B cell (primary cell): ENCODE results near the gene ADH4. TPM values are rescaled to one million over a fixed set of nuclear protein-coding genes. Genes with fewer than 3 reads are reported as not detected.

ENCODE experiments used
- ATAC-seq: fragments of 200-7000 bp; cut with Tn5 transposase; one replicate; pipeline ENCODE4 v1.10.0; 2021; ENCODE audit warnings: low read depth, mild to moderate bottlenecking, moderate number of reproducible peaks, moderate library complexity
- CTCF ChIA-PET: fragments of 350-600 bp; sonication (Branson Sonifier 250); formaldehyde crosslinking; loops from one replicate; lab custom pipeline; 2021; ENCODE audit warnings: antibody characterized with exemption, inconsistent platforms; lab: Charles Lee
- POLR2A ChIA-PET: fragments of 350-600 bp; sonication (Branson Sonifier 250); formaldehyde crosslinking; loops from one replicate; lab custom pipeline; 2021; ENCODE audit warnings: antibody characterized with exemption; lab: Charles Lee
- DNase-seq: peaks from one replicate; pipeline ENCODE4 v3.0.0; 2013
- H2AFZ ChIP-seq: 2 replicates; pipeline ENCODE4 v1.6.1; 2012; ENCODE audit warnings: mild to moderate bottlenecking, low read depth, low read length; ENCODE audit not compliant: insufficient read depth, poor library complexity, severe bottlenecking
- H3K27ac ChIP-seq, 2 donors: 1 replicate in 1 of 2; 2 replicates in 1 of 2; pipeline ENCODE4 v1.5.1; 2012 to 2013; ENCODE audit warnings: low read length in 2 of 2, mild to moderate bottlenecking in 2 of 2, moderate library complexity in 1 of 2
- H3K27me3 ChIP-seq, 4 experiments: fragments of 200-600 bp in 1 of 4; sonication (generic) in 1 of 4; replicated peaks in 1 of 4; 1 replicate in 2 of 4; 2 replicates in 2 of 4; pipeline versions ENCODE4 v1.6.1 to v1.7.0; 2013 to 2016; ENCODE audit warnings: low read length in 3 of 4, mild to moderate bottlenecking in 2 of 4, mixed read lengths in 1 of 4, moderate library complexity in 1 of 4; ENCODE audit not compliant: insufficient read depth in 4 of 4, control insufficient read depth in 3 of 4; ENCODE audit errors: control extremely low read depth in 1 of 4
- H3K36me3 ChIP-seq, 2 experiments: replicated peaks in 1 of 2; 1 replicate in 1 of 2; 2 replicates in 1 of 2; pipeline versions ENCODE4 v1.6.1 to v1.7.1; 2013; ENCODE audit warnings: low read length in 1 of 2; ENCODE audit not compliant: insufficient read depth in 2 of 2, control insufficient read depth in 1 of 2; ENCODE audit errors: control extremely low read depth in 1 of 2, extremely low read depth in 1 of 2
- H3K4me1 ChIP-seq, 2 donors: fragments of 200-600 bp in 1 of 2; sonication (generic) in 1 of 2; 1 replicate in 1 of 2; 2 replicates in 1 of 2; pipeline versions ENCODE4 v1.5.1 to v1.6.1; 2013 to 2017; ENCODE audit warnings: low read length in 2 of 2; ENCODE audit not compliant: control insufficient read depth in 2 of 2, insufficient read depth in 2 of 2
- H3K4me2 ChIP-seq: replicated peaks from 2 replicates; pipeline ENCODE3; 2012; ENCODE audit warnings: mild to moderate bottlenecking, low read depth, low read length; ENCODE audit not compliant: poor library complexity, severe bottlenecking
- H3K4me3 ChIP-seq, 5 experiments: fragments of 200-600 bp in 1 of 5; sonication (generic) in 1 of 5; 1 replicate in 3 of 5; 2 replicates in 2 of 5; pipeline versions ENCODE4 v1.5.1 to v1.7.0; 2011 to 2016; ENCODE audit warnings: low read length in 4 of 5, mild to moderate bottlenecking in 4 of 5, low read depth in 2 of 5, control low read depth in 1 of 5, moderate library complexity in 1 of 5; ENCODE audit not compliant: insufficient read depth in 1 of 5; ENCODE audit errors: control extremely low read depth in 1 of 5, extremely low read depth in 1 of 5
- H3K79me2 ChIP-seq: fragments of 200-600 bp; sonication (generic); one replicate; pipeline ENCODE4 v1.6.0; 2016; ENCODE audit warnings: low read length; ENCODE audit not compliant: control insufficient read depth, insufficient read depth
- H3K9ac ChIP-seq: fragments of 200-600 bp; sonication (generic); 2 replicates; pipeline ENCODE4 v1.6.1; 2017; ENCODE audit warnings: mild to moderate bottlenecking, low read length, moderate library complexity
- H3K9me3 ChIP-seq, 3 donors: one replicate each; pipeline versions ENCODE4 v1.6.1 to v1.7.1; 2013; ENCODE audit warnings: low read length in 2 of 3; ENCODE audit not compliant: control insufficient read depth in 2 of 3, insufficient read depth in 1 of 3; ENCODE audit errors: control extremely low read depth in 1 of 3
- H4K20me1 ChIP-seq: 2 replicates; pipeline ENCODE4 v1.6.0; 2012; ENCODE audit warnings: mild to moderate bottlenecking, low read length; ENCODE audit not compliant: insufficient read depth, control insufficient read depth, poor library complexity, severe bottlenecking
- H3K27ac Mint-ChIP-seq: one replicate; pipeline ENCODE4 v1.8.0; 2021; ENCODE audit warnings: mixed read lengths
- H3K27me3 Mint-ChIP-seq: one replicate; pipeline ENCODE4 v1.8.0; 2021; ENCODE audit warnings: mixed read lengths
- H3K4me1 Mint-ChIP-seq: one replicate; pipeline ENCODE4 v1.8.0; 2021; ENCODE audit warnings: mixed read lengths
- H3K4me3 Mint-ChIP-seq: one replicate; pipeline ENCODE4 v1.8.0; 2021; ENCODE audit warnings: mixed read lengths
- H3K9me3 Mint-ChIP-seq: one replicate; pipeline ENCODE4 v1.8.0; 2022; ENCODE audit warnings: mixed read lengths; ENCODE audit not compliant: insufficient read depth
- CTCF ChIP-seq: fragments of 200-600 bp; IDR thresholded peaks from one replicate; pipeline ENCODE4 v1.8.0; 2022; ENCODE audit warnings: antibody characterized with exemption, mild to moderate bottlenecking
- EZH2 ChIP-seq: IDR thresholded peaks from 2 replicates; pipeline ENCODE4 v1.6.1; 2012; ENCODE audit warnings: borderline replicate concordance, low read depth, mild to moderate bottlenecking, moderate library complexity, low read length; ENCODE audit not compliant: insufficient read depth, poor library complexity, severe bottlenecking
- WGBS: methylation state at CpG from one replicate; pipeline ENCODE4 v1.1.5; 2013; ENCODE audit warnings: missing lambda C conversion rate; ENCODE audit not compliant: insufficient coverage; 5-methylcytosine and 5-hydroxymethylcytosine counted together
- intact Hi-C: fragments of 100-400 bp; cut with micrococcal nuclease; formaldehyde crosslinking; loops from one replicate; pipeline ENCODE4 v1.10.0; 2022
- polyA plus RNA-seq: library from polyadenylated mRNA; depleted of rRNA; stranded (reverse); fragments of >200 nt; gene quantifications from 2 replicates; pipeline ENCODE4 v1.2.3, GENCODE V29; 2012
- total RNA-seq, 2 donors: library from RNA; stranded (reverse); fragments of 120-200 nt in 1 of 2; gene quantifications; 1 replicate in 1 of 2; 2 replicates in 1 of 2; pipeline versions ENCODE4 v1.2.3 to v1.2.4, GENCODE V29; 2013 to 2022

Gene ADH4
- total and polyA plus RNA-seq, 2 donors (not counting 1 experiment from before 2014, with no cell fraction given) = not detected

GRCh38 chr4:99149426-99150019, 5.4 kb upstream of the ADH4 start:
- TF ChIP-seq CTCF (no peak), EZH2 (no peak)
- no peak for ATAC-seq

GRCh38 chr4:99148550-99148949, 4.5 kb upstream of the ADH4 start:
- H3K27me3 Mint-ChIP-seq = no peaks in the 10 kb centered on the region
- ATAC-seq (no peak), DNase-seq (no peak)
- Histone ChIP-seq H3K27me3 (no peaks in the 10 kb centered on the region), H3K9ac (no peak overlapping the region), H3K79me2 (no peaks in the 10 kb centered on the region), H3K4me3 (no peak overlapping the region), H4K20me1 (no peaks in the 10 kb centered on the region), H2AFZ (no peak overlapping the region), H3K9me3 (peaks cover 0 to 2% (median 1%) of the 10 kb centered on the region in 3 donors), H3K4me1 (no peaks in the 10 kb centered on the region), H3K36me3 (no peaks in the 10 kb centered on the region), H3K27ac (no peak overlapping the region), H3K4me2 (no peak overlapping the region)
- ChIA-PET CTCF (no interaction called here), POLR2A (no interaction called here)
- no peaks in the 10 kb centered on the region for H3K4me1 Mint-ChIP-seq
- peaks cover 4% of the 10 kb centered on the region for H3K9me3 Mint-ChIP-seq
- H3K27ac Mint-ChIP-seq = no peak overlapping the region
- no CpG with 5 or more reads among the region's 1 CpG for WGBS
- TF ChIP-seq CTCF (no peak), EZH2 (no peak)
- H3K4me3 Mint-ChIP-seq = no peak overlapping the region
- intact Hi-C loops = no loop called here

More at GRCh38 chr4:99149426-99150019, 5.4 kb upstream of the ADH4 start:
- 100% methylated on average over 1 of the region's 6 CpGs for WGBS
- H3K9ac ChIP-seq = no peak overlapping the region
- DNase-seq = no peak
- H3K4me1 Mint-ChIP-seq = no peaks in the 10 kb centered on the region
- H3K4me2 ChIP-seq = no peak overlapping the region
- ChIA-PET POLR2A (no interaction called here), CTCF (no interaction called here)
- no peak overlapping the region for H2AFZ ChIP-seq
- H3K9me3 ChIP-seq = peaks cover 0 to 2% (median 1%) of the 10 kb centered on the region in 3 donors
- no peaks in the 10 kb centered on the region for H3K27me3 ChIP-seq
- no peak overlapping the region for H3K27ac ChIP-seq
- H3K4me3 Mint-ChIP-seq = no peak overlapping the region
- H3K27ac Mint-ChIP-seq = no peak overlapping the region
- peaks cover 4% of the 10 kb centered on the region for H3K9me3 Mint-ChIP-seq
- no peaks in the 10 kb centered on the region for H3K36me3 ChIP-seq
- H3K4me1 ChIP-seq = no peaks in the 10 kb centered on the region
- H4K20me1 ChIP-seq = no peaks in the 10 kb centered on the region
- no peaks in the 10 kb centered on the region for H3K27me3 Mint-ChIP-seq
- H3K4me3 ChIP-seq = no peak overlapping the region
- intact Hi-C loops = no loop called here
- no peaks in the 10 kb centered on the region for H3K79me2 ChIP-seq
